CD4-positive, CD25-positive, alpha-beta regulatory T cell (primary cell): Measurements from ENCODE around the gene CEP192. TPM values are rescaled to one million over a fixed set of nuclear protein-coding genes. Genes with fewer than 3 reads are reported as not detected.

Source experiments
- ATAC-seq, 2 donors: fragments of 150-1000 bp; cut with Tn5 transposase; one replicate each; pipeline ENCODE4 v1.10.0; 2021; ENCODE audit warnings: low read depth in 2 of 2, moderate number of reproducible peaks in 2 of 2, moderate library complexity in 1 of 2
- DNase-seq, 3 donors: peaks; one replicate each; pipeline versions ENCODE4 v3.0.0 to v3.0.0-alpha.2; 2012 to 2022; ENCODE audit warnings: mixed read lengths in 1 of 3
- H3K27ac ChIP-seq: one replicate; pipeline ENCODE4 v1.7.0; 2013; ENCODE audit warnings: mild to moderate bottlenecking, low read length; ENCODE audit not compliant: insufficient read depth, poor library complexity, severe bottlenecking
- H3K27me3 ChIP-seq: one replicate; pipeline ENCODE4 v1.7.0; 2013; ENCODE audit warnings: low read length; ENCODE audit not compliant: control insufficient read depth, insufficient read depth
- H3K36me3 ChIP-seq: one replicate; pipeline ENCODE4 v1.7.0; 2013; ENCODE audit warnings: mild to moderate bottlenecking, low read length, moderate library complexity; ENCODE audit not compliant: control insufficient read depth, insufficient read depth
- H3K4me1 ChIP-seq: 2 replicates; pipeline ENCODE4 v1.7.0; 2013; ENCODE audit warnings: mild to moderate bottlenecking, low read length; ENCODE audit not compliant: insufficient read depth, control insufficient read depth, poor library complexity, severe bottlenecking
- H3K4me3 ChIP-seq: one replicate; pipeline ENCODE4 v1.7.0; 2013; ENCODE audit warnings: low read depth, mild to moderate bottlenecking, low read length, moderate library complexity
- H3K9me3 ChIP-seq, 2 experiments: 1 replicate in 1 of 2; 2 replicates in 1 of 2; pipeline ENCODE4 v1.7.0; 2013; ENCODE audit warnings: low read length in 2 of 2, mild to moderate bottlenecking in 1 of 2, moderate library complexity in 1 of 2; ENCODE audit not compliant: control insufficient read depth in 2 of 2
- H3K27ac Mint-ChIP-seq, 3 donors: one replicate each; pipeline ENCODE4 v1.8.0; 2020 to 2022; ENCODE audit warnings: mild to moderate bottlenecking in 3 of 3, mixed read lengths in 3 of 3, moderate library complexity in 2 of 3
- H3K27me3 Mint-ChIP-seq: one replicate; pipeline ENCODE4 v1.8.0; 2022; ENCODE audit warnings: mild to moderate bottlenecking, mixed read lengths
- H3K36me3 Mint-ChIP-seq: one replicate; pipeline ENCODE4 v1.8.0; 2020; ENCODE audit warnings: mixed read lengths
- H3K4me1 Mint-ChIP-seq, 4 donors: one replicate each; pipeline ENCODE4 v1.8.0; 2020 to 2022; ENCODE audit warnings: mixed read lengths in 4 of 4, mild to moderate bottlenecking in 1 of 4
- H3K4me3 Mint-ChIP-seq, 4 donors: one replicate each; pipeline ENCODE4 v1.8.0; 2020 to 2022; ENCODE audit warnings: mild to moderate bottlenecking in 4 of 4, mixed read lengths in 4 of 4, moderate library complexity in 3 of 4
- H3K9me3 Mint-ChIP-seq, 7 donors: one replicate each; pipeline ENCODE4 v1.8.0; 2020 to 2022; ENCODE audit warnings: mixed read lengths in 7 of 7, mild to moderate bottlenecking in 3 of 7, moderate library complexity in 2 of 7
- polyA plus RNA-seq, 4 donors: library from polyadenylated mRNA; unstranded; fragments of 300-500 nt; fragmentation: Illumina TruSeq; gene quantifications; one replicate each; pipeline ENCODE4 v1.2.3, GENCODE V29; 2021
- total RNA-seq: library from RNA; stranded (reverse); gene quantifications from one replicate; pipeline ENCODE4 v1.2.3, GENCODE V29; 2022

The CEP192 gene
- total and polyA plus RNA-seq, 5 donors from 2014 or later: 5.3 to 38.6 (median 7.2) TPM

DNA sequence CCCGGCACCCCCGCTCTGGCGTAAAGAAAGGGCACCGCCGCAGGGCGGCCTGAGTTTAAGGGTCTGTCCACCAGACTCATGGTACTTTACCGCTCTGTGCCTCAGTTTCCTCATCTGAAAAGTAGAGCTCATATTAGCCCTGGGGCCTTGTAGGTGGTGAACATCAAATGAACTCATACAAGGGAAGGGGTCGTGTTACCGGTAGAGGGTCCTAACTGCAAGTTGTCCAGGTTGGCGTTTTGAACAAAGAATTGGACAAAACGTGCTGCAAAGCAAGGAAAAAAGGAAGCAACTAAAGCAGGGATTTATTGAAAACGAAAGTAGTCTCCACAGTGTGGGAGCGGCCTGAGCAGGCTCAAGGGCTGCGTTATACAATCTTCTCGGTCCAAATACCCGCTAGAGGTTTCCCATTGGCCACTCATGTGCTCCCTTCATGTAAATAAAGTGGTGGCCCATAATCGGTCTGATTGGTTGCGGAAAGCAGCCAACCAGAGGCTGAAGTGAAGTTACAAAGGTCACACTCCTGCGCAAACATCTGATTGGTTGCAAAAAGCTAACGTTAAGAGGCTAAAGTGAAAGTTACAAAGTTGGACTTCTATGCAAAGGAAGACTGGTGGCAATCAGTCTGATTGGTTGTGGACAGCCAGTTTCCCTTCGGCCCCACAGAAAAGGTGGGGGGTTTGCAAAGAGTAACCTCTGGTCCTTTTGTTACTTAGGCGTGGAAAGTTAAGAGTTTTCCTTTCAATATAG is 146.7 kb downstream of the CEP192 start:
- ATAC-seq: peak; percentile 88 to 91
- Histone ChIP-seq H3K4me3 (peak overlapping the region; percentile 97), H3K27me3 (no peaks in the 10 kb centered on the region), H3K36me3 (no peaks in the 10 kb centered on the region), H3K27ac (peak overlapping the region; percentile 81), H3K9me3 (peaks cover 0 to 3% of the 10 kb centered on the region in 2 experiments), H3K4me1 (peaks cover 28% of the 10 kb centered on the region)
- peak overlapping the region; percentile 97 to 99 (median 98) for H3K27ac Mint-ChIP-seq
- H3K27me3 Mint-ChIP-seq: peaks cover 9% of the 10 kb centered on the region
- DNase-seq: peak; percentile 72 to 96 (median 84)
- H3K4me3 Mint-ChIP-seq: peak overlapping the region; percentile 91 to 100 (median 98)
- H3K36me3 Mint-ChIP-seq: no peaks in the 10 kb centered on the region
- peaks cover 10 to 23% (median 14%) of the 10 kb centered on the region in 4 donors for H3K4me1 Mint-ChIP-seq
- peaks cover 0 to 2% (median 0%) of the 10 kb centered on the region in 7 donors for H3K9me3 Mint-ChIP-seq

- Histone ChIP-seq H3K27me3 (no peaks in the 10 kb centered on the region), H3K36me3 (no peaks in the 10 kb centered on the region), H3K4me1 (peaks cover 28% of the 10 kb centered on the region), H3K4me3 (peak overlapping the region; percentile 97), H3K27ac (peak overlapping the region; percentile 48), H3K9me3 (peaks cover 4 to 8% of the 10 kb centered on the region in 2 experiments)
- Mint-ChIP-seq H3K9me3 (peaks cover 0 to 6% (median 4%) of the 10 kb centered on the region in 7 donors), H3K27me3 (peaks cover 9% of the 10 kb centered on the region), H3K27ac (peak overlapping the region; percentile 97 to 99 (median 98)), H3K36me3 (peaks cover 4% of the 10 kb centered on the region), H3K4me3 (peak overlapping the region; percentile 91 to 100 (median 98)), H3K4me1 (peaks cover 10 to 23% (median 13%) of the 10 kb centered on the region in 4 donors)
- ATAC-seq (no peak), DNase-seq (peak in 1 of 3 donors; percentile 33)
These were observed 147.4 kb downstream of the CEP192 start for GRCh38 chr18:13138420-13139139.

DNA sequence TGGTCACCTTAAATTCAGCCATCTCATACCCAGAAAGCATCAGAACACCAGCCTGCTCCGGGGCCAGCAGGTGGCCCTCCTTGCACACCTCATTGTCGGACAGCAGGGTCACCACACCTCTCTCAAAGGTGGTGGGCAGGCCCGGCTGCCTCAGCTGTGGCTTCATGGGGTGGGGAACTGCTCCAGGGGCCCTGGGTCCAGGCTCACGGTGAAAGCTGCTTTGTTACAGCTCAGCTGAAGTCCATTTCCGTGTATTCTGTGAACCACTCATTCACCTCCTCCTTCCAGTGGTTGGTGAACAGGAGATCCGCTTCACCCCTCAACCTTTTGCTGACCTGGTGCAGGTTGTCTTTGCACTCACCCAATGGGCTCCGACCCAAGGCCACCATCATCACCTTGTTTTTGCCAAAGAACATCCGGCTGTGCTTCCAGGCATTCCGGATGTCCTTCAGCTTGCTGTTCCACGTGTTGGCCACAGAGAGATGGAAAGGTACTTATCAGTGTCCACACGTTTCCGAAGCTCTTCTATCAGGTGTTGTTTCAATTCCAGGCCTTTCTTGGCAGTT is 148.8 kb downstream of the CEP192 start:
- Mint-ChIP-seq H3K4me3 (peak overlapping the region in 3 of 4 donors; percentile 40 to 44 (median 41)), H3K27ac (peak overlapping the region in 1 of 3 donors; percentile 51), H3K27me3 (peaks cover 10% of the 10 kb centered on the region), H3K9me3 (peaks cover 0 to 18% (median 7%) of the 10 kb centered on the region in 7 donors), H3K4me1 (peaks cover 10 to 23% (median 13%) of the 10 kb centered on the region in 4 donors), H3K36me3 (peaks cover 5% of the 10 kb centered on the region)
- Histone ChIP-seq H3K4me3 (no peak overlapping the region), H3K27me3 (peaks cover 4% of the 10 kb centered on the region), H3K9me3 (peaks cover 15 to 21% of the 10 kb centered on the region in 2 experiments), H3K27ac (no peak overlapping the region), H3K4me1 (peaks cover 28% of the 10 kb centered on the region), H3K36me3 (no peaks in the 10 kb centered on the region)
- ATAC-seq (no peak), DNase-seq (no peak)

DNA sequence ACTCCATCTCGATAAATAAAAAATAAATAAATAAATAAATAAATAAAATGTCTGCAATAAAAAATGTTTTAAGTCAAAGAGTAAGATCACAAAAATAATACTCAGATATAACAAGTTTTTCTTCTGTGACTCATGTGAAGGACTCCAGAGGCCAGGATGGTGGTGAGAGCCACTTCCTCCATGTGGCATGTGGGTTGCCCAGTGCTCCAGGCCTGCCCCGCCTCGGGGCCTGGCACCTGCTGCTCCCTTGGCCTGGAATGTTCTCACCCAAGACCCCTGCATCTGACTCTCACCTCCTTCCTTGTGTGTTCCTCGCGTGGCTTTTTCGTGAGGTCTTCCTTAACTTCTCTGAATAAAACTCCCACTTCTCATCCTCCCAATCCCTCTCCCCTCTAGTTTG is 150.0 kb downstream of the CEP192 start:
- H3K36me3 Mint-ChIP-seq: peaks cover 5% of the 10 kb centered on the region
- H3K9me3 Mint-ChIP-seq: peaks cover 0 to 19% (median 10%) of the 10 kb centered on the region in 7 donors
- Histone ChIP-seq H3K27ac (no peak overlapping the region), H3K36me3 (no peaks in the 10 kb centered on the region), H3K27me3 (peaks cover 4% of the 10 kb centered on the region), H3K4me3 (no peak overlapping the region), H3K4me1 (peaks cover 25% of the 10 kb centered on the region), H3K9me3 (peaks cover 15 to 21% of the 10 kb centered on the region in 2 experiments)
- H3K4me1 Mint-ChIP-seq: peaks cover 4 to 15% (median 11%) of the 10 kb centered on the region in 4 donors
- H3K4me3 Mint-ChIP-seq: peak overlapping the region in 1 of 4 donors; percentile 41
- H3K27ac Mint-ChIP-seq: no peak overlapping the region
- no peak for DNase-seq
- no peak for ATAC-seq
- H3K27me3 Mint-ChIP-seq: peaks cover 17% of the 10 kb centered on the region

- H3K4me1 Mint-ChIP-seq: peaks cover 0 to 2% (median under 1%) of the 10 kb centered on the region in 4 donors
- peaks cover 12% of the 10 kb centered on the region for H3K27me3 ChIP-seq
- no peak overlapping the region for H3K4me3 Mint-ChIP-seq
- H3K36me3 Mint-ChIP-seq: peaks cover 5% of the 10 kb centered on the region
- peaks cover 15 to 21% of the 10 kb centered on the region in 2 experiments for H3K9me3 ChIP-seq
- H3K27ac ChIP-seq: no peak overlapping the region
- H3K4me3 ChIP-seq: no peak overlapping the region
- no peaks in the 10 kb centered on the region for H3K4me1 ChIP-seq
- no peak overlapping the region for H3K27ac Mint-ChIP-seq
- H3K36me3 ChIP-seq: no peaks in the 10 kb centered on the region
- DNase-seq (no peak), ATAC-seq (no peak)
- H3K9me3 Mint-ChIP-seq: peaks cover 0 to 19% (median 11%) of the 10 kb centered on the region in 7 donors
- H3K27me3 Mint-ChIP-seq: peaks cover 41% of the 10 kb centered on the region
These were observed 154.6 kb downstream of the CEP192 start for GRCh38 chr18:13145636-13146190.

DNA sequence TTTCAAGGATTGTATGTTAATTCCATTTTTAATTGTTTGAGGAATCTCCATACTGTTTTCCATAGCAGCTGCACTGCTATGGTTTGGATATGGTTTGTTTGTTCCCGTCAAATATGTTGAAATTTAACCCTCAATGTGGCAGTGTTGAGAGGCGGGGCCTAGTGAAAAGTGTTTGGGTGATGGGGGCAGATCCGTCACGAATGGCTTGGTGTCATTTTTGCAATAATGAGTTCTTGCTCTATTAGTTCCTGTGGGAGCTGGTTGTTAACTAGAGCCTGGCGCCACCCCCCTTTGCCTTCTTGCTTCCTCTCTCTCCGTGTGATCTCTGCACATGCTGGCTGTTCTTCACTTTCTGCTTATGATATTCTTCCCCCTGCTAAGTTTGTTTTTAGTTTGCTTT is 156.0 kb downstream of the CEP192 start:
- H3K4me3 ChIP-seq: no peak overlapping the region
- peaks cover 13% of the 10 kb centered on the region for H3K27me3 ChIP-seq
- Mint-ChIP-seq H3K36me3 (peaks cover 5% of the 10 kb centered on the region), H3K27ac (no peak overlapping the region), H3K4me1 (peaks cover 0 to 2% (median under 1%) of the 10 kb centered on the region in 4 donors), H3K4me3 (no peak overlapping the region), H3K9me3 (peaks cover 0 to 19% (median 11%) of the 10 kb centered on the region in 7 donors), H3K27me3 (peaks cover 41% of the 10 kb centered on the region)
- DNase-seq: no peak
- H3K9me3 ChIP-seq: peaks cover 15 to 21% of the 10 kb centered on the region in 2 experiments
- H3K27ac ChIP-seq: no peak overlapping the region
- H3K36me3 ChIP-seq: no peaks in the 10 kb centered on the region
- ATAC-seq: no peak
- no peaks in the 10 kb centered on the region for H3K4me1 ChIP-seq

DNA sequence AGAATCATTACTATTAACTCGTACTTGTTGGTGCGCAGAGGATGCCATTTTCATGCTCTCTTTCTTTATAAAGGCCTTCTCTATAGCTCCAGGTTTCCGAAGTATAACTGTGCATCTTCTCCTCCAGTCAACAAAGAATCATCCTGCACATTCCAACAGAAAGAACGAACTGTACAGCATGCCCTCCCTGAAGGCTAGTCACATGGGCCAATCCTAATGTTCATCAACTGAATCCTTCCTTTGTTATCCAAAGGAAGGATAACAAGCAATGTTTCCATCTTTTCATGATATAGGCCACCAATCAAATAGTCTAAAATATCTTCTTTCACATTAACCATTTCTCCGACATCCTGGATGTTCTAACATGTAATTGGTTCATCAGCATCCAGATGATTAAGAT is 160.5 kb downstream of the CEP192 start:
- H3K4me3 Mint-ChIP-seq: no peak overlapping the region
- no peak for DNase-seq
- Histone ChIP-seq H3K36me3 (no peaks in the 10 kb centered on the region), H3K27ac (no peak overlapping the region), H3K4me3 (no peak overlapping the region), H3K4me1 (no peaks in the 10 kb centered on the region), H3K9me3 (peaks cover 15 to 20% of the 10 kb centered on the region in 2 experiments), H3K27me3 (peaks cover 19% of the 10 kb centered on the region)
- peaks cover 63% of the 10 kb centered on the region for H3K27me3 Mint-ChIP-seq
- H3K36me3 Mint-ChIP-seq: peaks cover 5% of the 10 kb centered on the region
- peaks cover 0 to 2% (median under 1%) of the 10 kb centered on the region in 4 donors for H3K4me1 Mint-ChIP-seq
- no peak for ATAC-seq
- no peak overlapping the region for H3K27ac Mint-ChIP-seq
- H3K9me3 Mint-ChIP-seq: peaks cover 2 to 18% (median 10%) of the 10 kb centered on the region in 7 donors
